HepG2 (cell line): Measurements from ENCODE around the gene HSPA1A. TPM values are rescaled to one million over a fixed set of nuclear protein-coding genes. Genes with fewer than 3 reads are reported as not detected.

Source experiments
- FOSL1 ChIP-seq: sonication (generic); formaldehyde crosslinking; IDR thresholded peaks from 2 replicates; pipeline ENCODE4 v1.9.0; 2021; ENCODE audit warnings: missing genetic modification reagents, borderline replicate concordance
- KDM3A ChIP-seq: IDR thresholded peaks from 2 replicates; pipeline ENCODE4 v1.6.1; 2018; ENCODE audit warnings: low read depth, missing compliant biosample characterization
- MYC ChIP-seq: sonication (generic); formaldehyde crosslinking; IDR thresholded peaks from 2 replicates; pipeline ENCODE4 v1.9.0; 2021; ENCODE audit warnings: missing genetic modification reagents, borderline replicate concordance
- PHF20 ChIP-seq: sonication (generic); formaldehyde crosslinking; IDR thresholded peaks from 2 replicates; pipeline ENCODE4 v1.5.0; 2020; ENCODE audit warnings: mild to moderate bottlenecking, missing genetic modification reagents
- YEATS2 ChIP-seq: sonication (generic); formaldehyde crosslinking; IDR thresholded peaks from 2 replicates; pipeline ENCODE4 v1.4.0; 2020; ENCODE audit warnings: missing genetic modification reagents, borderline replicate concordance
- ZC3H13 ChIP-seq: sonication (generic); formaldehyde crosslinking; IDR thresholded peaks from 2 replicates; pipeline ENCODE4 v1.8.1; 2023; ENCODE audit warnings: mild to moderate bottlenecking, missing genetic modification reagents, moderate library complexity
- ZNF546 ChIP-seq: sonication (generic); formaldehyde crosslinking; conservative IDR thresholded peaks from 2 replicates; pipeline ENCODE4 v1.8.1; 2023; ENCODE audit warnings: mild to moderate bottlenecking, missing genetic modification reagents
- ZNF562 ChIP-seq: sonication (generic); formaldehyde crosslinking; IDR thresholded peaks from 2 replicates; pipeline ENCODE4 v1.8.0; 2022; ENCODE audit warnings: missing genetic modification reagents, borderline replicate concordance
- polyA plus RNA-seq, 8 experiments: library from polyadenylated mRNA; depleted of rRNA in 3 of 8; stranded (reverse) in 7 of 8; unstranded in 1 of 8; fragments of >200 nt; fragmentation: Illumina TruSeq in 4 of 8; extraction: Trizol in 4 of 8; gene quantifications; 2 replicates each; pipeline versions ENCODE4 v1.2.1 to v1.2.3, GENCODE V29; 2011 to 2016; ENCODE audit warnings: low read depth in 4 of 8, missing spikeins in 1 of 8, mixed read lengths in 1 of 8; ENCODE audit not compliant: insufficient read depth in 1 of 8
- total RNA-seq, 5 experiments: library from RNA; depleted of rRNA; stranded (reverse); fragments of >200 nt; fragmentation: Illumina TruSeq; extraction: Trizol; gene quantifications; 2 replicates each; pipeline ENCODE4 v1.2.3, GENCODE V29; 2016; ENCODE audit warnings: low read depth in 1 of 5
- TF ChIP-seq, protein P1 (sequence below): fragments of 450-650 bp; IDR thresholded peaks from 2 replicates; pipeline ENCODE4 v1.6.1; 2017; ENCODE audit warnings: mild to moderate bottlenecking
- TF ChIP-seq, protein P2 (sequence below): sonication (generic); formaldehyde crosslinking; IDR thresholded peaks from 2 replicates; pipeline ENCODE4 v1.5.1; 2020; ENCODE audit warnings: mild to moderate bottlenecking, missing genetic modification reagents, borderline replicate concordance

Gene HSPA1A
- total and polyA plus RNA-seq, 2 of the 13 experiments (the other 11 are each of a cell fraction or from before 2014, with no cell fraction given), result 44.5 to 85.0 TPM

DNA sequence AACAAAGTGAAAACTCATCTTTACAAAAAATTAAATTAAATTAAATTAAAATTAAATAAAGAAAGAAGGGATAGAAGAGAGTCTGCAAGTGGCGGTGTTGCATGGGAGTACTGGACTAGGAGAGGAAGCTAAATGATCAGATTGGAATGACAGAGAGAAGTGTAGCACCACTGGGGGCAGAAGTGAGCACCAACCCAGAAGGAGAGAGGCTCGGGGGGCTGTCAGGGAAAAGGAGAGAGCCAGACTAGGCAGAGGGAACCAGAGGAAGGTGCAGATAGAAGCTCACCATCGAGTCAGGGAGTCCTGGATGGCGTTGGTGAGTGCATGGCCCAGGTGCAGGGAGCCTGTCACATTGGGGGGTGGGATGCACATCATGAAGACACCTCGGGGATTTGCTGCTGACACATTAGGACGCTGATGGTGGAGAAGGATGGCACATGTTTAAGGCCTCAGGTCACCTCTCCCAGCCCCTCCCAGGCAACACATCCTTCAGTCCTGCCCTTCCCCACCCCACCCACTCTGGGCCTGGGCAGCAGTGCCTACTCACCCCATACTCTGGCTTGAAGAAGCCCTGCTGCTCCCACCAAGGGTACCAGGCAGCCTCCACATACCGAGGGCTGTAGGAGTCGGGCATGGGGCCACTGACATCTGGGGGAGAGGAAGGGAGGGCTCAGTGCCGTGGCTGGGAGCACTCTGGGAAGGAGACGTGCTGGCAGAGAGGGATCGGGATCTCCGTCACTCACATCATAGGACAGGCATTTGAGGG lies 23.8 kb upstream of the HSPA1A start (continued):
- TF ChIP-seq, protein P1, sequence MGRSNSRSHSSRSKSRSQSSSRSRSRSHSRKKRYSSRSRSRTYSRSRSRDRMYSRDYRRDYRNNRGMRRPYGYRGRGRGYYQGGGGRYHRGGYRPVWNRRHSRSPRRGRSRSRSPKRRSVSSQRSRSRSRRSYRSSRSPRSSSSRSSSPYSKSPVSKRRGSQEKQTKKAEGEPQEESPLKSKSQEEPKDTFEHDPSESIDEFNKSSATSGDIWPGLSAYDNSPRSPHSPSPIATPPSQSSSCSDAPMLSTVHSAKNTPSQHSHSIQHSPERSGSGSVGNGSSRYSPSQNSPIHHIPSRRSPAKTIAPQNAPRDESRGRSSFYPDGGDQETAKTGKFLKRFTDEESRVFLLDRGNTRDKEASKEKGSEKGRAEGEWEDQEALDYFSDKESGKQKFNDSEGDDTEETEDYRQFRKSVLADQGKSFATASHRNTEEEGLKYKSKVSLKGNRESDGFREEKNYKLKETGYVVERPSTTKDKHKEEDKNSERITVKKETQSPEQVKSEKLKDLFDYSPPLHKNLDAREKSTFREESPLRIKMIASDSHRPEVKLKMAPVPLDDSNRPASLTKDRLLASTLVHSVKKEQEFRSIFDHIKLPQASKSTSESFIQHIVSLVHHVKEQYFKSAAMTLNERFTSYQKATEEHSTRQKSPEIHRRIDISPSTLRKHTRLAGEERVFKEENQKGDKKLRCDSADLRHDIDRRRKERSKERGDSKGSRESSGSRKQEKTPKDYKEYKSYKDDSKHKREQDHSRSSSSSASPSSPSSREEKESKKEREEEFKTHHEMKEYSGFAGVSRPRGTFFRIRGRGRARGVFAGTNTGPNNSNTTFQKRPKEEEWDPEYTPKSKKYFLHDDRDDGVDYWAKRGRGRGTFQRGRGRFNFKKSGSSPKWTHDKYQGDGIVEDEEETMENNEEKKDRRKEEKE, result no peak
- TF ChIP-seq MYC (CRISPR knock-in tag) (no peak), PHF20 (CRISPR knock-in tag) (0 out of 2 replicates have a peak, but pooled peaks have one; percentile 20), ZC3H13 (CRISPR knock-in tag) (peak; percentile 65; the same call in 1 of the 2 replicates), ZNF546 (no peak), KDM3A (CRISPR knock-in tag) (no peak), YEATS2 (no peak), ZNF562 (CRISPR knock-in tag) (no peak), FOSL1 (no peak)
- TF ChIP-seq, protein P2, sequence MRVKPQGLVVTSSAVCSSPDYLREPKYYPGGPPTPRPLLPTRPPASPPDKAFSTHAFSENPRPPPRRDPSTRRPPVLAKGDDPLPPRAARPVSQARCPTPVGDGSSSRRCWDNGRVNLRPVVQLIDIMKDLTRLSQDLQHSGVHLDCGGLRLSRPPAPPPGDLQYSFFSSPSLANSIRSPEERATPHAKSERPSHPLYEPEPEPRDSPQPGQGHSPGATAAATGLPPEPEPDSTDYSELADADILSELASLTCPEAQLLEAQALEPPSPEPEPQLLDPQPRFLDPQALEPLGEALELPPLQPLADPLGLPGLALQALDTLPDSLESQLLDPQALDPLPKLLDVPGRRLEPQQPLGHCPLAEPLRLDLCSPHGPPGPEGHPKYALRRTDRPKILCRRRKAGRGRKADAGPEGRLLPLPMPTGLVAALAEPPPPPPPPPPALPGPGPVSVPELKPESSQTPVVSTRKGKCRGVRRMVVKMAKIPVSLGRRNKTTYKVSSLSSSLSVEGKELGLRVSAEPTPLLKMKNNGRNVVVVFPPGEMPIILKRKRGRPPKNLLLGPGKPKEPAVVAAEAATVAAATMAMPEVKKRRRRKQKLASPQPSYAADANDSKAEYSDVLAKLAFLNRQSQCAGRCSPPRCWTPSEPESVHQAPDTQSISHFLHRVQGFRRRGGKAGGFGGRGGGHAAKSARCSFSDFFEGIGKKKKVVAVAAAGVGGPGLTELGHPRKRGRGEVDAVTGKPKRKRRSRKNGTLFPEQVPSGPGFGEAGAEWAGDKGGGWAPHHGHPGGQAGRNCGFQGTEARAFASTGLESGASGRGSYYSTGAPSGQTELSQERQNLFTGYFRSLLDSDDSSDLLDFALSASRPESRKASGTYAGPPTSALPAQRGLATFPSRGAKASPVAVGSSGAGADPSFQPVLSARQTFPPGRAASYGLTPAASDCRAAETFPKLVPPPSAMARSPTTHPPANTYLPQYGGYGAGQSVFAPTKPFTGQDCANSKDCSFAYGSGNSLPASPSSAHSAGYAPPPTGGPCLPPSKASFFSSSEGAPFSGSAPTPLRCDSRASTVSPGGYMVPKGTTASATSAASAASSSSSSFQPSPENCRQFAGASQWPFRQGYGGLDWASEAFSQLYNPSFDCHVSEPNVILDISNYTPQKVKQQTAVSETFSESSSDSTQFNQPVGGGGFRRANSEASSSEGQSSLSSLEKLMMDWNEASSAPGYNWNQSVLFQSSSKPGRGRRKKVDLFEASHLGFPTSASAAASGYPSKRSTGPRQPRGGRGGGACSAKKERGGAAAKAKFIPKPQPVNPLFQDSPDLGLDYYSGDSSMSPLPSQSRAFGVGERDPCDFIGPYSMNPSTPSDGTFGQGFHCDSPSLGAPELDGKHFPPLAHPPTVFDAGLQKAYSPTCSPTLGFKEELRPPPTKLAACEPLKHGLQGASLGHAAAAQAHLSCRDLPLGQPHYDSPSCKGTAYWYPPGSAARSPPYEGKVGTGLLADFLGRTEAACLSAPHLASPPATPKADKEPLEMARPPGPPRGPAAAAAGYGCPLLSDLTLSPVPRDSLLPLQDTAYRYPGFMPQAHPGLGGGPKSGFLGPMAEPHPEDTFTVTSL (CRISPR knock-in tag), result no peak
